ENCODE measurements around the gene EFCAB14. TPM values are rescaled to one million over a fixed set of nuclear protein-coding genes. Genes with fewer than 3 reads are reported as not detected.

The EFCAB14 gene
- total and polyA plus RNA-seq, 9 of the 15 experiments (the other 6 are each of a cell fraction or from before 2014, with no cell fraction given) = 7.3 to 49.0 (median 37.3) TPM

GRCh38 chr1:46724991-46725735 lies 6.2 kb upstream of the EFCAB14 start (continued):
- TF ChIP-seq CBX8 (IDR thresholded peaks at IDR 0.05; ENCODE audit: borderline replicate concordance, extremely low read depth, low read depth, low read length, poor library complexity, severe bottlenecking) = no peak
- TF ChIP-seq NFRKB (IDR thresholded peaks at IDR 0.05; ENCODE audit: low read depth) = 0 out of 2 replicates have a peak, but pooled peaks have one; percentile 37
- no peak; the same call in 1 of the 2 replicates for TF ChIP-seq CBFB (CRISPR knock-in tag; IDR thresholded peaks at IDR 0.05)
- TF ChIP-seq EWSR1 (IDR thresholded peaks at IDR 0.05; ENCODE audit: borderline replicate concordance, low read depth, partially characterized antibody) = no peak
- TF ChIP-seq JUNB (CRISPR knock-in tag; conservative IDR thresholded peaks at IDR 0.05) = no peak
- no peak for TF ChIP-seq RAD51 (IDR thresholded peaks at IDR 0.05; ENCODE audit: borderline replicate concordance, low read depth)
- 0 out of 4 replicates have a peak, but pooled peaks of 1 of the 2 experiments have one; percentile 31 for TF ChIP-seq TBL1XR1 (IDR thresholded peaks at IDR 0.05; ENCODE audit: low read length in 2 of 2)
- no peak for TF ChIP-seq CBFA2T2 (conservative IDR thresholded peaks at IDR 0.05)
- TF ChIP-seq NCOR1 (IDR thresholded peaks at IDR 0.05) = no peak
- TF ChIP-seq TCF15 (CRISPR knock-in tag; IDR thresholded peaks at IDR 0.05) = no peak
- TF ChIP-seq ZBTB7A (IDR thresholded peaks at IDR 0.05; ENCODE audit: borderline replicate concordance, control insufficient read depth, low read depth, low read length) = no peak
- no peak for TF ChIP-seq ZC3H8 (IDR thresholded peaks at IDR 0.05)
- no peak for TF ChIP-seq ZNF184 (CRISPR knock-in tag; IDR thresholded peaks at IDR 0.05)
- no peak for TF ChIP-seq SMAD4 (CRISPR knock-in tag; conservative IDR thresholded peaks at IDR 0.05)
- TF ChIP-seq MXI1 (IDR thresholded peaks at IDR 0.05; ENCODE audit: low read depth, low read length) = no peak
- TF ChIP-seq POLR3G (IDR thresholded peaks at IDR 0.05; ENCODE audit: extremely low read depth, insufficient read length, insufficient replicate concordance) = no peak
- TF ChIP-seq IRF9 (tag; IDR thresholded peaks at IDR 0.05) = no peak
- TF ChIP-seq PTBP1 (IDR thresholded peaks at IDR 0.05; ENCODE audit: low read depth, low read length) = no peak
- peak; percentile 87 for TF ChIP-seq DEAF1 (CRISPR knock-in tag; IDR thresholded peaks at IDR 0.05)
- no peak for TF ChIP-seq SMAD3 (CRISPR knock-in tag; conservative IDR thresholded peaks at IDR 0.05)
- TF ChIP-seq SIN3B (IDR thresholded peaks at IDR 0.05; ENCODE audit: low read depth) = no peak
- TF ChIP-seq SOX6 (IDR thresholded peaks at IDR 0.05) = no peak
- no peak for TF ChIP-seq ZNF174 (CRISPR knock-in tag; IDR thresholded peaks at IDR 0.05)
- no peak for TF ChIP-seq KLF6 (CRISPR knock-in tag; IDR thresholded peaks at IDR 0.05; ENCODE audit: borderline replicate concordance)
- no peak for TF ChIP-seq ATF6 (CRISPR knock-in tag; IDR thresholded peaks at IDR 0.05)

Measured in K562 (cell line).